GM21825 (cell line): ENCODE results near the gene KIF17.

Experiments used
- ATAC-seq: cut with Tn5 transposase; IDR thresholded peaks from one replicate; pipeline ENCODE4 v1.9.1; 2021; ENCODE audit warnings: mild to moderate bottlenecking, moderate library complexity; ENCODE audit not compliant: unreplicated experiment

Gene KIF17

DNA sequence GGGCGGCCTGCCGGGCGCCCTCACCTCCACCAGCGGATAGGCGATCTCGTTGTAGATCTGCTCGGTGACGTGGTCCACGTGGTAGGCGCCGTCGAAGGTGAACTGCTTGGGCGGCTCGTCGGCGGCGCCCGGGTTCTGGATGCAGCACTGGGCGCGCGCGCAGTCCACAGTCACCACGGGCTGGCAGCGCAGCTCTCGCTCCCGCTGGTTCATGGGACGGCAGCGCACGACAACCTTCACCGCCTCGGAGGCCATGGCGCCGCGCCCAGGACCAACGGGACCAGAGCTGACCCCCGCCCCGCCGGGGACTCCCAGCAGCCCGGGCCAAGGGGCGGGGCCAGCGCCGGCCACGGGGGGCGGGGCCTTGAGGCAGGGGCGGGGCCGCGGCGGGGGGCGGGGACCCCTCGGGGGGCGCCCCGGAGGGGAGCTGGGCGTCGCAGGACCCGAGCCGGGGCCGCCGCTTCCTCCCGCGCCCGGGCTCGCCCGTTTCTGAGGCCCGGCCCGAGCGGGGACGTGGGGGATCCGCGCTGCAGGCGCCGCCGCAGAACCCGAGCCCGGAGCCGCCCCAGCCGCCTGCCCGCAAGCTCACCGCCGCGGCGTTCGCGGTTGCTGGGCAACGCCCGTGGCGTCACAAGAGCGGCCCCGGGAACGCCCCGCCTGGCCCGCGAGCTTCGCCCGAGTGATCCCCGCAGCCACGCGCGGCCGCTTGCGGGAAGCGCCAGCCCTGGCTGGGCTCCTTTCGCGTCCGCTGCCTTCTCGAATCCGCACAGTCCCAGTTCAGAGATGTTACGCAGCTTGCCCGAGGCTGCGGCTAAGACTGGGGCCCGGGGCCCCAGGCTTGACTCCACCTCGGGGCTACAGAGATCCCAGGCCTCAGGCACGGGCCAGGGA, at the start of gene KIF17:
Gene KIF17 (minus strand): TSS at position 556 of the 891 bp plus-strand sequence. CDS start 301 bp downstream, at position 255.
- no peak for ATAC-seq

- no peak for ATAC-seq
Measured at GRCh38 chr1:20767271-20767670, 49.5 kb upstream of the KIF17 start.

- no peak for ATAC-seq
Measured at GRCh38 chr1:20763417-20763816, 45.6 kb upstream of the KIF17 start.

GRCh38 chr1:20760322-20760721, 42.5 kb upstream of the KIF17 start:
- ATAC-seq, result no peak

GRCh38 chr1:20753589-20753988, 35.8 kb upstream of the KIF17 start:
- no peak for ATAC-seq

DNA sequence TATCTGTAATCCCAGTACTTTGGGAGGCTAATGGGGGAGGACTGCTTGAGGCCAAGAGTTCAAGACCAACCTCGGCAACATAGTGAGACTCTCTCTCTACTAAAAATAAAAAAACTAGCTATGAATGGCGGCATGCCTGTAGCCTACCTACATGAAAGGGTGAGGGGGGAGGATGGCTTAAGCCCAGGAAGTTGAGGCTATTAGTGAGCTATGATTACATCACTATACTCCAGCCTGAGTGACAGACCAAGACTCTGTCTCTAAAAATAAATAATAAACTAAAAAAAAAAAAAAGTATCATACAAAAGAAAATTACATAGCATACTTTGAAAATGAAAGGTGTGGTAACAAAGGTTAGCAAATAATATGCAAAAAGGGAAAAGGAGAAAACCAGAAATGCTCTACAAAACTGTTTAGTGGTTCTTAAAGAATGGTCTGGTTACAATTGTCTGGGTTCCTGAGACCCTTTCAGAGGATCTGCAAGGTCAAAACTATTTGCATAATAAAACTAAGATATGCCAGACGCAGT, 33.7 kb upstream of the KIF17 start:
- no peak for ATAC-seq

GRCh38 chr1:20742671-20743070, 24.9 kb upstream of the KIF17 start:
- no peak for ATAC-seq

DNA sequence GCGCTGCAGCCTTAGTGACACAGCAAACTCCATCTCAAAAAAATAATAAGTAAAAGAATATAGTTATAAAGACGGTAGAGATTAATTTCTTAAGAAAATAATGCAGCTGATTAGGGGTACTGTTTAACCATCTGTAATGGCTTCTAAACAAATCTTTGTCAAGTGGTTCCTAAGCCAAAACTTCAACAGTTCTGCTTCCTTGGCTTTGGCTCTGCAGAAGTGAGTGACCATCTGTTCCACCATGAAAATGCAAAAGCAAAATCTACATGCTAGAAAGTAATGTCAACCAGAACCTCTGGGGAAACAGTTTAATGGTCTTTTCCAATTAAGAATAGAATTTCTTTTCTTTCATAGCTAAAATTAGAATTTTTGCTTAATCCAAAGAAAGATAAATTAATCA, 23.0 kb upstream of the KIF17 start:
- ATAC-seq, result no peak

DNA sequence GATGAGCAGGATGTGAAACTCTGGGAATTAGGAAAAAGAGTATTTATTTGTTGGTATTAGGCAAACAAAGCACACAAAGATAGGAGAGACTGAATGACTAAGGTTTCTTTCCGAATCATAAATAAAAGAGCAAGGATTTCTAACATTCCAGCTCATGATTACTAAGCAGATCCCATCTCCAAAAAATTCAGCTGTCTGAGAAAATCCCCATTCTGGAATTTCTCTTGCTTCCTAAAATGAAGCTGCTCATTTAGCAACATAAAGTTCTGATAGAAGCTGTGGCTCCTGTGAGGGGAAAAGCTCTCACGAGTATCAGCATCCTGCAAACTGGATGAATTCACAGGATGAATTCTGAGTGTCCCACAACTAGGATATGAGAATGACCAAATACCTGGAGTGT, 21.4 kb upstream of the KIF17 start:
- no peak for ATAC-seq

- no peak for ATAC-seq
Measured at GRCh38 chr1:20735581-20736111, 17.8 kb upstream of the KIF17 start.

DNA sequence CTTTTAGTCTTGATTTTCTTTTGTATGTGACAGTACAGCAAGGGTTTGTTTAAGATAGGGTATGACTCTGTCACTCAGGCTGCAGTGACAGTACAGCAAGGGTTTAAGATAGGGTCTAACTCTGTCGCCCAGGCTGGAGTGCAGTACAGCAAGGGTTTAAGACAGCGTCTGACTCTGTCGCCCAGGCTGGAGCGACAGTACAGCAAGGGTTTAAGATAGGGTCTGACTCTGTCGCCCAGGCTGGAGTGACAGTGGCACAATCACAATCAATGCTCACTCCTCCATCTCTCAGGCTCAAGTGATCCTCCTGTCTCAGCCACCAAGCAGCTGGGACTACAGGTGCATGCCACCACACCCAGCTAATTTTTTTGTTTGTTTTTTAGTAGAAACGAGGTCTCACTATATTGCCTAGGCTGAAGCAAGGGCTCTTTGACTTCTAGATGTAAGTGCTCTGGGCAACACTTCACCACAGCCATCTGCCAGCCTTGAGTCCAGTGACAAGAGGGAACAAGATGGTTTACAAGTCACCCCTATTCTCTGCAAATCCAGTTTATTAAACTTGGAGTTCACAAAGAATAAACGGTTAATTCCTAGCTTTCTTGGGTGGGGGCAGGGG, 15.7 kb upstream of the KIF17 start:
- ATAC-seq, result no peak

GRCh38 chr1:20732588-20733359, 15.0 kb upstream of the KIF17 start, which contains the start of gene SH2D5:
SH2D5 (minus strand) TSS chr1:20732703; CDS start chr1:20728044, 4,659 bp downstream.
- ATAC-seq, result peak; percentile 56

GRCh38 chr1:20732071-20732587, 14.3 kb upstream of the KIF17 start:
- no peak for ATAC-seq

DNA sequence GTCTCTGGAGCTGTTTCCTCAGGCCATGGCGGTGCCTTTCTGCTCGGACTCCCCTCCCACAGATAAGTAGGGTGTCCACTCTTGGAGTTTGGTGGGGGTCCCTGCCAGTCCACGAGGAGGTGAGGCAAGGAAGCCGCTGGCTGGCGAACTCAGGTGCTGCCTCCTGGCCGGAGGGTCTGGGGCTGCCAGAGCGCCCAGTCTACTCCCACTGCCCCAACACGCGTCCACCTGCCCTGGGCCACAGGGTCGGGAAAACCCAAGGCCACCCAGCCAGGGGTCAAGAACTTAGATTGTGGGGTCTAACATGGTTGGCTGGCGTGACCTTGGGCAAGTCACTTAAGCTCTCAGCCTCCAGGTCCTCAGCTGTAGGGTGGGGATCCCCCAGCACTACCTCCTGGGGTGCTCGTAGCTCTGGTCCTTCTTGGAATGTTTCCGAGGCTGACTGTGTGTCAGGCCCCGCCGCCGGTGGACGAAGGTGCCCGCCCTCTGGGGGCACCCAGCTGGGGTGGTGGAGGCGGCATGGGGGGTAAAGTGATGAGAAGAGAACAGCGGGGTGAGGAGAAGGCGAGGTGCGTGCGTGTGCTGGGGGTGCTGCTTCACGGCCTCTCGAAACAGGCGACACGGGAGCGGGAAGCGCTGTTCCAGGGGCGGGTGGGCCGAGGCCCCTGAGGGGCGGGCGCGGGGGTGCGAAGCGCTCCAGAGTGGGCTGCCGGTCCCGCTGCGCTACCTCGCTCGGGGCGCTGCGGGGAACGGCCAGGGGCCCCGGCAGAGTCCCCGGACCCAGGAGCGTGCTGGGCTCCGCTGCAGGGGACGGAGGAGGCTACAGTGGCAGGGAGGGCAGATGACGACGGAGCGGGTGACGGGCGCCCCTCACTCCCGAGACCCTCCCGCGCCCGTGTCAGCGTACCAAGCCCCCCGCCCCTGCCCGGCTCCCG, 13.5 kb upstream of the KIF17 start:
- no peak for ATAC-seq

DNA sequence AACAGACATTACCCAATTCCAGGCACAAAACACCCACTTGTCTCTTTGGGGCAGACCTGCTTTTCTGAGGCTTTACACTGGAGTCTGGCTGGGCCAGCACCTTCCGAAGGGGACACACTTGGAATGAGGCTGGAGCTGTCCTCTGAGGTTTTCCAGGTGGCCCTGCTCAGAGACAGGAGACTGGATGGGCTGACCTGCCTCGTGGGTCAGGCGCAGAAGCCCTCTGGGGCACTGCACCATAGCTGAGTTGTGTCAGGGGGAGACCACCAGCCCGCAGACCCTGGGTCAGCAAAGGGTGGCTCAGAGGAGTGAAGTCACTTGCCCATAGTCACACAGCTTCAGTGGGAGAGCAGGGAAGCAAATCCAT, 12.9 kb upstream of the KIF17 start:
- no peak for ATAC-seq

DNA sequence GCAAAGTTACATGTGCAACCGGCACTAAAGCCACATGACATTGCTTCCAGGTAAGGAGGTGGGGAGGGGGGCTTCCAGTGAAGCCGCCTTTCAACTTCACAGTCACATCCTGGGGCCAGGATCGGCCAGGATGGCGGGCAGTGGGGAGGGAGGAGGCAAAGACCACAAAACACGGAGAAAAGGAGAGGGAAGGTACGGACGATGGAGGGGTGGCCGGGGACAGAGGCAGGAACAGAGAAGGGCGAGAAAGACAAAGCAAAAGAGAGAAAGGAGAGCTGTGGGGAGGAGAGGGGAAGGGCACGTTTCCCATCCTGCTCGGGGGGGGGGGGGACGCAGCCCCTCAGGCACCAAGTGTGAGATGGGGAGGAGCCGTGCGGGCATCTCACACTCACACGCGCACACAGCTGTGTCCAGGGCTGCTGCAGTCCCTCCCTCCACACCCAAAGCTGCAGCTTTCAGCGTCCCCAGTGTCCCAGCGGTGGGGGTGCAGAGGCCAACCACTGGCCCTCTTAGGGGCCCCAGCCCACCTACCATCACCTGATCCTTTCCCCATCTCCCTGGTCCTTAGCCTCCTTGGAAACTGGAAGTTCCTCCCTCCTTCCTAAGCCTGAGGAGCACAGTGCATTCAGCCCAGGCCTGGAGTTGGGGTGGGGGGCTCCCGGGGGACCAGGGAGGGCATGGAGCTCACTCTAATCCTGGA, 12.3 kb upstream of the KIF17 start:
- no peak for ATAC-seq

DNA sequence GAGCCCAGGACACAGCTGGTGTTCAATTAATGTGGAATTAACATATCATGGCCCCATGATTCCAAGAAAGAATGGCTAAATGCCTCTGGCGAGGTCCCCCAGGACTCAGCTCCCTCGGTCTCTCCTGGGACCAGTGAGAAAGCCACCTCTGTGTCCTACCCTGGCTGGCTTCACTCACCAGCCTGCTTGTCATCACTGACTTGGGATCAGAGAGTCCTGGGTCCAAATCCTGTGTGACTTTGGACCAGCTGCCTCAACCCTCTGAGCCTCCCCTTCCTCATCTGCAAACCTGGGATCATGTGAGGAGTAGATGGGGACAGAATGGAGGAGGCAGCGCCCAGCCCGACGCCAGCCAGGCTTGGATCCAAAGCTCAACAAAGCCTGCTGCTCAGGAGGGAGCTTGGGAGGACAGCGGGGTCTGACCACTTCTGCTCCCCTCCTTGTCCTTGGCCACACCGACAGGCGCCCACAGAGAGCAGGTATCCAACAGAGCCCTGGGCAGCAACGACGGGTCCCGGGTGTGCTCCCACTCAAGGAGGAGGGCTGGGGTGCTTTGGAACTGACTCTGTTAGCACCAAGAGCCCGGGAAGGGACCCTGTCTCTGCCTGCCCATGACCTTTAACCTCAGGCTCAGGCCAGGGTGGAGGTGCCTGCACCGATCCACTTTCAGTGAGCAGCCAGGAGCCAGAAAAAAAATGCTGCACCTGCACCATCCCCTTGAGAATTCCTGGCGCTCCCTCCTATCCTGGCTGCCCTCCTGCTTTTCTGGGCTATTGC, 11.5 kb upstream of the KIF17 start:
- no peak for ATAC-seq
